Measurements from ENCODE around the gene NME1.

The NME1 gene

GRCh38 chr17:51197754-51198153 lies 44.4 kb downstream of the NME1 start:
- DNase-seq: no peak

GRCh38 chr17:51200295-51200694 lies 46.9 kb downstream of the NME1 start:
- no peak for DNase-seq

GRCh38 chr17:51200846-51201245 lies 47.5 kb downstream of the NME1 start:
- DNase-seq: no peak

- no peak for DNase-seq
These were observed 50.5 kb downstream of the NME1 start for GRCh38 chr17:51203838-51204237.
